ENCODE measurements around the gene SND1. TPM values are rescaled to one million over a fixed set of nuclear protein-coding genes. Genes with fewer than 3 reads are reported as not detected.

SND1 gene
- total and polyA plus RNA-seq, 7 donors = 29.2 to 72.8 (median 48.2) TPM

- 58 to 69% (median 59%) methylated on average over 16 of the region's 16 CpGs for WGBS, 3 donors
These were observed 291.8 kb downstream of the SND1 start for GRCh38 chr7:127943541-127944521.

GRCh38 chr7:127946111-127946510 is 294.1 kb downstream of the SND1 start:
- H3K36me3 ChIP-seq (ENCODE audit: insufficient read depth in 1 of 2, low read depth in 1 of 2) = no peaks in the 10 kb centered on the region
- intact Hi-C loops (cut with DNase I) = no loop called here
- no peak overlapping the region for H3K4me3 ChIP-seq

More at GRCh38 chr7:127943541-127944521, 291.8 kb downstream of the SND1 start:
- intact Hi-C loops (cut with DNase I) = no loop called here
- Histone ChIP-seq H3K4me3 (no peak overlapping the region), H3K9me3 (no peaks in the 10 kb centered on the region), H3K27me3 (ENCODE audit: insufficient read depth in 3 of 3, low read length in 2 of 3) (no peaks in the 10 kb centered on the region), H3K27ac (no peak overlapping the region), H3K4me1 (no peaks in the 10 kb centered on the region), H3K36me3 (ENCODE audit: insufficient read depth in 1 of 2, low read depth in 1 of 2) (no peaks in the 10 kb centered on the region)
- DNase-seq (no peak), ATAC-seq (no peak)
- no peak for TF ChIP-seq CTCF (IDR thresholded peaks at IDR 0.05)

GRCh38 chr7:127946847-127947246 is 294.9 kb downstream of the SND1 start:
- 91 to 98% (median 95%) methylated on average over 1 of the region's 1 CpG for WGBS, 3 donors
- intact Hi-C loops (cut with DNase I) = no loop called here
- H3K27ac ChIP-seq = no peak overlapping the region
- no peak overlapping the region for H3K4me3 ChIP-seq
- no peak for TF ChIP-seq CTCF (IDR thresholded peaks at IDR 0.05)
- H3K27me3 ChIP-seq (ENCODE audit: insufficient read depth in 3 of 3, low read length in 2 of 3) = no peaks in the 10 kb centered on the region
- H3K36me3 ChIP-seq (ENCODE audit: insufficient read depth in 1 of 2, low read depth in 1 of 2) = no peaks in the 10 kb centered on the region
- H3K4me1 ChIP-seq = no peaks in the 10 kb centered on the region
- H3K9me3 ChIP-seq = no peaks in the 10 kb centered on the region
- ATAC-seq (no peak), DNase-seq (no peak)

More at GRCh38 chr7:127946111-127946510, 294.1 kb downstream of the SND1 start:
- H3K27ac ChIP-seq = no peak overlapping the region
- no peaks in the 10 kb centered on the region for H3K27me3 ChIP-seq (ENCODE audit: insufficient read depth in 3 of 3, low read length in 2 of 3)
- TF ChIP-seq CTCF (IDR thresholded peaks at IDR 0.05) = no peak
- H3K9me3 ChIP-seq = no peaks in the 10 kb centered on the region
- no peaks in the 10 kb centered on the region for H3K4me1 ChIP-seq
- no peak for ATAC-seq
- DNase-seq = no peak

- Histone ChIP-seq H3K4me1 (no peaks in the 10 kb centered on the region), H3K9me3 (no peaks in the 10 kb centered on the region), H3K36me3 (ENCODE audit: insufficient read depth in 1 of 2, low read depth in 1 of 2) (no peaks in the 10 kb centered on the region), H3K27ac (no peak overlapping the region), H3K4me3 (no peak overlapping the region), H3K27me3 (ENCODE audit: insufficient read depth in 3 of 3, low read length in 2 of 3) (no peaks in the 10 kb centered on the region)
- DNase-seq (no peak), ATAC-seq (no peak)
- no peak for TF ChIP-seq CTCF (IDR thresholded peaks at IDR 0.05)
- 95 to 99% (median 98%) methylated on average over 2 of the region's 2 CpGs for WGBS, 3 donors
- intact Hi-C loops (cut with DNase I) = no loop called here
These were observed 296.3 kb downstream of the SND1 start for GRCh38 chr7:127948312-127948711.
